ENCODE measurements around the gene RXYLT1.
"Not testable (repeated sequence)": the region's sequence is repeated elsewhere in the genome, so short reads cannot be mapped to it uniquely, and the experiment has no call there.

The RXYLT1 gene

GRCh38 chr12:63805704-63806672, 26.3 kb downstream of the RXYLT1 start:
- no peak for DNase-seq

- DNase-seq = no peak
Observed at GRCh38 chr12:63808631-63809030, 28.9 kb downstream of the RXYLT1 start.

GRCh38 chr12:63809566-63809965, 29.9 kb downstream of the RXYLT1 start:
- DNase-seq = no peak

GRCh38 chr12:63811334-63811733, 31.6 kb downstream of the RXYLT1 start:
- DNase-seq = no peak

GRCh38 chr12:63811755-63812154, 32.0 kb downstream of the RXYLT1 start:
- no peak for DNase-seq

GRCh38 chr12:63814146-63814772, 34.5 kb downstream of the RXYLT1 start:
- no peak for DNase-seq

- no peak for DNase-seq
Observed at GRCh38 chr12:63815482-63815852, 35.8 kb downstream of the RXYLT1 start.

GRCh38 chr12:63816031-63816430, 36.3 kb downstream of the RXYLT1 start:
- no peak for DNase-seq

GRCh38 chr12:63820427-63820826, 40.7 kb downstream of the RXYLT1 start:
- DNase-seq = no peak

- no peak for DNase-seq
Observed at GRCh38 chr12:63821781-63822251, 42.1 kb downstream of the RXYLT1 start.

- no peak for DNase-seq
Observed at GRCh38 chr12:63822352-63822751, 42.6 kb downstream of the RXYLT1 start.

- DNase-seq = no peak
Observed at GRCh38 chr12:63823040-63823439, 43.3 kb downstream of the RXYLT1 start.

- DNase-seq = no peak
Observed at GRCh38 chr12:63826006-63826585, 46.4 kb downstream of the RXYLT1 start.

- no peak for DNase-seq
Observed at GRCh38 chr12:63828867-63829266, 49.2 kb downstream of the RXYLT1 start.

- no peak for DNase-seq
Observed at GRCh38 chr12:63836046-63836445, 56.3 kb downstream of the RXYLT1 start.

GRCh38 chr12:63836936-63837335, 57.2 kb downstream of the RXYLT1 start:
- no peak for DNase-seq

- no peak for DNase-seq
Observed at GRCh38 chr12:63838411-63838810, 58.7 kb downstream of the RXYLT1 start.

- no peak for DNase-seq
Observed at GRCh38 chr12:63841011-63841410, 61.3 kb downstream of the RXYLT1 start.

- no peak for DNase-seq
Observed at GRCh38 chr12:63841571-63841970, 61.9 kb downstream of the RXYLT1 start.

GRCh38 chr12:63842750-63843149, 63.0 kb downstream of the RXYLT1 start:
- not testable (repeated sequence) for DNase-seq

GRCh38 chr12:63843254-63843720, 63.6 kb downstream of the RXYLT1 start:
- no peak for DNase-seq

GRCh38 chr12:63843721-63844390, 64.1 kb downstream of the RXYLT1 start:
- DNase-seq = peak; percentile 73

Measured in stimulated activated CD4-positive, alpha-beta T cell treated with anti-CD3 and anti-CD28 coated beads, Interleukin-12 subunit alpha, Interleukin-12 subunit beta, amount 100 ng/mL, for 4 hours (primary cell).